Activated gamma-delta T cell treated with Interleukin-2 at 50 U/mL for 16 hours (primary cell): Measurements from ENCODE around the gene TMEM212.
A peak's percentile ranks its signal among the peaks of the same experiment; 100 is the strongest.
"Not testable (repeated sequence)": the region's sequence is repeated elsewhere in the genome, so short reads cannot be mapped to it uniquely, and the experiment has no call there.

Source experiments
- DNase-seq: peaks from one replicate; pipeline ENCODE4 v3.0.0-alpha.2; 2020

TMEM212 gene

DNA sequence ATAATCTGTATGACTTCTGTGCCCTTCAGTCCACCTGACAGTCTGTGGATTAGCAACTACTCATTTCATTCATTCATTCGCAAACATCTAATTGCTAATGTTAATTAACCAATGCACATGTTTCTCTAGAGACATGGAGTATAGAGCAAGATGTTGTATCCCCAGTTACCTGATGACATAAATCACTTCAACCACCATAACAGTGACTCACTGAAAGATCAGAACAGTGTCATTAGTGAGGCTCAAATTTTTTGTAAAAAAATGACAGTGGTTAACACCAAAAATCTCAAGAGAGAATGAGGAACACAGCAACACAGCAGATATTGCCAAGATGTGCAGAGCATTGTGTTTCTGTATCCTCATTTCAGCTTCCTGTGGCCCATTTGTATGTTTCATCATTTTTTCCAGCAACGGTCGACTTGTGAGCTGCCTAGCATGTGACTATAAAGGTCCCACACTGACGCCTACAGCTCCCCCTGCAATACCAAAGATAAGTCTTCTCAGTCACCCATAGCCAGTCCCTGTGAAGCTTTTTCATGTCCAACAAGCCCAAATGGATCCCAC, 29.2 kb upstream of the TMEM212 start:
- peak; percentile 26 for DNase-seq

GRCh38 chr3:171814662-171815061, 28.5 kb upstream of the TMEM212 start:
- not testable (repeated sequence) for DNase-seq

- DNase-seq: no peak
Measured at GRCh38 chr3:171815973-171816595, 27.1 kb upstream of the TMEM212 start.

DNA sequence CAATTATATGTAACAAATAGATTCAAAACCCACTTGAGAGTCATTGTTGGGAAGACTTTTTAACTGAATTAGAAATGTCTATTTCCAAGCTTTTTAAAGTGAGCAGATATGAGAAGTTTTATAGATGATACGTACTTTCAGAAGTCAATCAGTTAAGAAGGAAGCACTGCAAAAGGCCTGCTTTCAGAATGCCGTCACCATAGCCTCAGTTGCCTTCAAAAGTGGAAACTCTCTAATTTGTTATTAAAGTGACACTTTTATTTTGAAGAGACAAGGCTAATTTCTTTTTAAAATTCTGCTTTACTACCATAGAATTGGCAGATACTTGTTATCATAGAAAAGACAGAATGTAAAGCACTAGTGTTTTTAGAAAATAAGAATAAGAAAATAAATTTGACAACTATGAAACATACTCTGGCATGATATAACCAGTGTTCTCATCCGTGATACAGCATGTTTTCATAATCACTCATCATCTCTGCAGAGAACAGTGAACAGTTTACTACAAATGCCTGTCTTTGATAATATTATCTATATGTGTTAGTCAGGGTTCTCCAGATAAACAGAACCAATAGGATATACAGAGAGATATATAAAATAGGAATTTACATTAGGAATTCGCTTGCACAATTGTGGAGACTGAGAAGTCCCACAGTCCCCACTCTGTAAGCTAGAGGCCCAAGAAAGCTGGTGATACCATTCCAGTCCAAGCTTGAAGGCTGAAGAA, 25.9 kb upstream of the TMEM212 start:
- DNase-seq: no peak

DNA sequence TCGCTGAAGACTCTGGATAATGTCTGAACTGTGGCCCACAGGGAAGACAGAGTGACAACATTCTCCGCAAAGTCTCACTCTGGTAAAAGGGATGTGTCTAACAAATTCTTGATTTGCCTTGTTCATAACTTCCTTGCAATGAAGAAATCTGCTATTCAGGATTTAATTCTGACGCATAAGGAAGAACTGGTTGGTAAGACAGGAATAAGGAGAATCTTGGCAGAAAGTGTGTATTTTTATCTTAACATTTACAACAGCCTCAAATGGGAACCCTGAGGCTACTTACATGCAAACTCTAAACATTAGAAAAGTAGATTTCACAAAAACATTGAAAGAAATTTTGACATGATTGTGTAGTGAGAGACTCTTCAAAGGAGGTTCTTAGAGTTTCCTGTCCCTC, 22.1 kb upstream of the TMEM212 start:
- DNase-seq: no peak

DNA sequence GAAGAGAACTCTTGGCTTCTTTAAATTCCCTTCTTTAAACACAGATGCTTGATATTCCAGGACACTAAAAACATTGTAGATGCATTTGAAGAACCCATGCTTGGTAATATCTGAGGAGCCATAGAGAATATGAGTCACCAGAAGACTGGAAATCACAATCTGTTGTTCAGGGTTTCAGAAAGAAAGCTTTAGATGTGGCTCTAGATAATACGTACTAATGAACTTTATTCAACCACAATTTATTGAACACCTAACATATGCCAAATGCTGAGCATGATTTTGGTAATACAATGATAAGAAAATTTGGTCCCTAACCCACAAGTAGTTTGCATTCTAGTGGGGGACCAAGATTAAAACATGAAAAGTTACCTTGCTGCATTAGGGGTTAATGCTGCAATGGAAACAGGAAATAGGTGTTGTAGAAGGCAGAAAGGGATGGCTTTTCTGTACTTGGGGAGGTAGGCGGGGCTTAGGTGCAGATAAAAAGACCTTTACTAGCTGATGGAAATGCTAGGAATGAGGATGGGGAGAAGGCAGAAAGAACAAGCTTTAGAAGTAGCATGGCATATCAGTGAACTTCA, 21.3 kb upstream of the TMEM212 start:
- no peak for DNase-seq

GRCh38 chr3:171822431-171823106, 20.6 kb upstream of the TMEM212 start:
- no peak for DNase-seq

- no peak for DNase-seq
Measured at GRCh38 chr3:171824116-171824515, 19.0 kb upstream of the TMEM212 start.

DNA sequence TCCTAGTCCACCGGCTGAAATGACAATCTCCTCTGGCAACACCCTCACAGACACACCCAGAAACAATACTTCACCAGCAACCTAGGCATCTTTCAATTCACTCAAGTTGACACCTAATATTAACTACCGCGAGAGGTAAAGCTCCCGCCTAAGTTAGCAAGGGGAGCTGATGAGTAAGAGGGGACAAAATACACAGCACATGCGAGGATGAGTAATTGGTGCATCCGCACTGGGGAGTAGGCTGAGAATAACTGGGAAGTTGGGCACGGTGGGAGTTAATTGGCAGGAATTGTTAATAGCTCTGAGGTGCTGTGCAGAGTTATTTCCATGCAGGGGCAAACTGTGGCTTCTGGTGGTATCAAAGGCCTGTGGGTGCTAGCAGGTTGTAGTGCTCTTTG, 18.3 kb upstream of the TMEM212 start:
- DNase-seq: no peak

GRCh38 chr3:171825222-171825828, 17.8 kb upstream of the TMEM212 start:
- DNase-seq: no peak

GRCh38 chr3:171827385-171827784, 15.8 kb upstream of the TMEM212 start:
- no peak for DNase-seq

DNA sequence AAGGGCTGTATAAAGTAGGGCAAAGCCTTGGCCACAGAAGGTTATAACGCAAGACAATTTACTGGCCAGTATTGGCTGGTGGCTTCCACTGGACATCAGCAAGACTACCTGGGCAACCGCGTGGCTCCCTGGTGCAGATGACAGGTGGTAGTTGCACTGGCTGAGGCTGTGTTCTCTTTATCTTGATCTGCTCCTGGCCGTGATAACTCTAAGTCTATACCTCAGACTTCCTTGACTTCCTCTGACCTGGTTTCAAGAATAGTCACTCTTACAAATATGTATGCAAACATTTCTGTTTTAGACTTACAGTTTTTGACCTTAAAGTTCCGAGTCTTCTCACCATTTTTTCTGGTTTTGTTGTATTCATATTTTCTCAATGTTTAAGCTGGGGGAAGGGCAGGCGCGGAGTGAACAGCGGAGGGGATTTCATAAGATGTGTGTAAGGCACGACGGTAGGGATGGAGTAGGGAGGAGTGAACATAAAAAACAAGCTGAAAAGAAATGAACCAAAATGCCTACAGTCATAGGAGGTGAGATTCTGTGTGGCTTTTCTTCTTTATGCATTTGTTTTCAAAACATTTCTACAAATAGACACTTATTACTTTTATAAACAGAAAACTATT, 15.2 kb upstream of the TMEM212 start:
- DNase-seq: no peak

DNA sequence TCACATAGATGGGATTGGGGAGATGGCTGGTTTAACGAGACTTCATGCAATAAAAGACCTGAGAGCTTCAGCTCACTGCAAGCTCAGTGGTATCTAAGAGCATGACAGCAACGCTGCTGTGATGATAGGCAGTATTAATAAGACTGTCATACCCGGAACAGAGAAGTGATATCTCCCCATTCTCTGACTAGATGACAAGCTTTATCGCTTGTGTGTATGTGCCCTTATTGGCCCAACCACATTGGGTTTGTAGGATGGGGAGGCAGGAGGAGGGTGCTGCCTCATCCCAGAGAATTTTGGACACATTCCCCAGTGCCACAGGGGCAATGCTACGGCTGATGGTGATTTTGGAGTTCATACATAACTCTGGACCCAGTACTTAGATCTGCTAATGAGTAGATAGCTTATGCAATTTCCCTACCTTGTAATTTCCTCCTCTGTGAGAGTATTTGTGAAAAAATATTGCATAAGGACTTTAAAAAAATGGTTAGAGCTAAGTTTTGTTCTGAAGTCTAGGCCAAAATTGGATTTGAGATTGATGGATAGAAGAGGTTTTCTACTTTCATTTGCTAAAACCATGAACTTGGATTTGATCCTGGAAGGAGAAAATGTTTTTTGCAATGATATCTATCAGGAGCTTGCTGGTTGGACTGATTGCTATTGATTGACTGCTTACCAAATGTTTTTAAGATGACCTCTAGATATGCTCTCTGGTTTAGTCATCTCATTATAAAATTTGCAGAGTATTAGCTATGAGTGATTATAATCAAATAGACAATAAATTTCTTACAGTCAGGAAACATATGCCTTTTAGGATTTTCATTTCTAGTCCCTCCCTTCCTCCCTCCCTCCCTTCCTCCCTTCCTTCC, 14.0 kb upstream of the TMEM212 start:
- DNase-seq: no peak

GRCh38 chr3:171829841-171830517, 13.2 kb upstream of the TMEM212 start:
- no peak for DNase-seq

- DNase-seq: no peak
Measured at GRCh38 chr3:171830518-171830875, 12.7 kb upstream of the TMEM212 start.

DNA sequence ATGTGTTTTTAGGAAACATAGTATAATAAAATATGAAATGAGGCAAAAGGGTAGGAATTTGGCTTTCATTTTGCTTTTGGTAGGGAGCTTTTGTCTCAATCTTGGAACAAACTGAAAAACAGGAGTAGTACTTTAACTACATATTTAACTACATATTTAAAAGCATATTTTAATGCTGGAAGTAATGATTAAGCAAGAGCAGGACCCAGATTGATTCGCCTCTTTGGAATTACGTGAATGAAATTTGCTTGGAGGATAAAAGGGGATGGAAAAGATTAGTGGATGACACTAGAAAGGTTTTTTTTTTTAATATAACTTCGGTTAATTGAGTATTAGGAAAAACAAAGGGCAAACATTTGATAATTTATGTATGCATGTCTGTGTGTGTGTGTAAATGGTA, 11.2 kb upstream of the TMEM212 start:
- DNase-seq: no peak

DNA sequence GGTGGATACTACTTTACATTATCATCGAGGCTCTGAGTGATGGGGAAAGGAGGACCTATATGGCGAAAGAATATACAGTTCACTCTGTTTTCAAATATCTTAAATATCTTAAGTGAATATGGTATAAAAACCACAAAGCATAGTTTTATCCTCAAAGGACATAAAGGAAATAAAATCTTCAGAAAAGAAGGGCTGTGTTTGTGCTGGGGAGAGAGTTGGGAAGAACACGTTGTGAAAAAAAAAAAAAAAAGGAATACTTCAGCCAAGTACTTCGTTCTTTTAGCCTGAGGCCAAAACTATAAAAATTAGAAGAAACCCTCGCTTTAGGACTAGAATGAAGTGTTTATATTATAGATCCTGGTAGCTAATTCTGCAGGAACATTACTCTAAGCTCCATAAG, 10.2 kb upstream of the TMEM212 start:
- DNase-seq: no peak

DNA sequence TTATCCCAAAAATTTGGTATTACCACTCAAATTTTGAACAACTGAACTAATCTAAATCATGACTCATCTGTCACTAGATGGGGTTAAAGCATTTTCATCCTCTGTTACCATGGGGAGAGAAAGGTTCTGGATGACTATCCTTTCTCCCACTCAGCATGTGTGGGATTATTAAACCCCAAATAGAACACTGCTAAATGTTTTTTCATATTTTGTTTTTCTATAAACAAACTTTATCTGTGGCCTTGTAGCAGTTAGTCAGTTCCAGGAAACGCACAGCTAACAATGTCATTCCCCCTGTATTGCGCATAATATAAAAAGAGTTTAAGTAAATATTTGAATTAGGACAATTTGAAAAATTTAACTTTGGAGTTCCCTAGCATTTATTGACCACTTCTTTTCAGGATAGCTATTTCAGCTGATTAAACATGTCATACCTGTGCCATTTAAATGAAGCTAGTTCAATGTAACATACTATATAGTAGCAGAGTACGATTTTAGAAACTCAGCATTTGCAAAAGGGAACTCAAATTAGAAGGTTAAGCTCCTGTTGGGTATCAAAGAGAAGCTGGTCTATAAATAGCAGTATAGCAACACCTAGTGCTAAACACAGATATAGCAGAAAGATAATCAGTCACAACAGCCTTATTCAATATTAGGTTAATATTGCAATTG, 9.2 kb upstream of the TMEM212 start:
- DNase-seq: no peak

- DNase-seq: no peak
Measured at GRCh38 chr3:171834461-171834801, 8.7 kb upstream of the TMEM212 start.

GRCh38 chr3:171835116-171835515, 8.0 kb upstream of the TMEM212 start:
- no peak for DNase-seq

GRCh38 chr3:171835613-171836012, 7.5 kb upstream of the TMEM212 start:
- no peak for DNase-seq
